ENCODE data around the gene HEXD.

- TF ChIP-seq CTCF (IDR thresholded peaks at IDR 0.05; ENCODE audit: low read depth, low read length, poor library complexity, severe bottlenecking): no peak
- TF ChIP-seq EZH2phosphoT487 (IDR thresholded peaks at IDR 0.05; ENCODE audit: borderline replicate concordance, low read length): no peak
These were observed 11.7 kb downstream of the HEXD start for GRCh38 chr17:82429824-82430223.
